T-helper 1 cell (primary cell): ENCODE data around the gene MUC5B.
A peak's percentile ranks its signal among the peaks of the same experiment; 100 is the strongest.
"Not testable (repeated sequence)": the region's sequence is repeated elsewhere in the genome, so short reads cannot be mapped to it uniquely, and the experiment has no call there.

Experiments used
- DNase-seq, 5 donors: peaks; one replicate each; pipeline ENCODE4 v3.0.0-alpha.2; 2012 to 2020

The MUC5B gene

DNA sequence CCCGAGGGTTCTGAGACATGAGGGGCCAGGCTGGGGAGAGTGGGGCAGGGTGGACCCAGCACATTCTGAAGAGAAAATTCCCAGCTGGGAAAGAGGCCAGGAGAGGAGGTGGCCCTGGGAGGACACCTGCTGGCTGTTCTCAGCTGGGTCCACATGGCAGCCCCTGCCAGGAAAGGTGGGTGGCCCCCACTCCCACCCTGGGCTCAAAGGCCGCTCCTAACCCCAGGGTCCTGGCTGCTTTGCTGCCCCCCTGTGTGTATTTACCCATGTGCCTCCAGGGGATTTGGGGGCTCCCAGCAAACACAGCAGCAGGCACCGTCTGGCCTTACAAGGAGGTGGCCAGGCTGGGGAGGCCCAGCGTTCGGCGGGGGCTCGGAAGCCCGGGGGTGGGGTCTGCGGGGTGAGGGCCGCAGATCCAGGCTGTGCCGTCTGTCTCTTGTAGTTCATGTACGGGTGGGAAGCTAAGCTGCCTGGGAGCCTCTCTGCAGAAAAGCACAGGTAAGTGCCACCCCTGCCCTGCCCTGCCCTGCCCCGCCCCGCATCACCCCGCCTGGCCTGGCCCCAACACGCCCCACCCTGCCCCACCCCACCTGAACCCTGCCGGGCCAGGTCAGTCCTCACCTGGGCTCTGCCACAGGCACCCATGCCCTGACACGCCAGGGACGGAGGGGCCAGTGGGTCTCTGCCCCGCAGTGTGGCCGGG, 10.6 kb downstream of the MUC5B start:
- peak in 1 of 5 donors; percentile 7 for DNase-seq

GRCh38 chr11:1234054-1234720, 11.3 kb downstream of the MUC5B start:
- DNase-seq: peak in 2 of 5 donors; percentile 1 to 7

DNA sequence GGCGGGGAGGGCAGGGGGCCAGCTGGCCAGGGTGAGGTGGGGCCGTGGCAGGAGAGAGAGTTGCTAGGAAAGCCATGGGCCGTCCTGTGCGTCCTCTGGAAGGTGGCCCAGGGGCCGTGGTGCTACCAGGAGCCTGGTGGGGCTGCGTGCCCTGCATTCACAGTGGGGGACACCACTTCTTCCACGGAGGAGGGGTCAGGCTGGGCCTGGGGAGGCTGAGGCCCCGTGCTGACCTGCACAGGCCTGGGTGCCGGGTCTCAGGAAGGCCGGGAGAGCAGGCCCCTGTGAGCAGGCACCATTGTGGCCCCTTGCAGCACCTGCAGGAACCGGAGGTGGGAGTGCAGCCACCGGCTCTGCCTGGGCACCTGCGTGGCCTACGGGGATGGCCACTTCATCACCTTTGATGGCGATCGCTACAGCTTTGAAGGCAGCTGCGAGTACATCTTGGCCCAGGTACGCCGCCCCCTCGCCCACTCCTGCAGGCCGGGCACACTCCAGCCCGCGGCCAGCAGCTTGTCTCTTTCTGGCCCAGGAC, 12.0 kb downstream of the MUC5B start:
- DNase-seq: peak in 2 of 5 donors; percentile 1 to 6

- peak in 2 of 5 donors; percentile 0 to 7 for DNase-seq
Measured at GRCh38 chr11:1235306-1235900, 12.5 kb downstream of the MUC5B start.

GRCh38 chr11:1235901-1236315, 13.0 kb downstream of the MUC5B start:
- DNase-seq: no peak

- DNase-seq: no peak
Measured at GRCh38 chr11:1236316-1237127, 13.7 kb downstream of the MUC5B start.

GRCh38 chr11:1237128-1237580, 14.3 kb downstream of the MUC5B start:
- DNase-seq: no peak

DNA sequence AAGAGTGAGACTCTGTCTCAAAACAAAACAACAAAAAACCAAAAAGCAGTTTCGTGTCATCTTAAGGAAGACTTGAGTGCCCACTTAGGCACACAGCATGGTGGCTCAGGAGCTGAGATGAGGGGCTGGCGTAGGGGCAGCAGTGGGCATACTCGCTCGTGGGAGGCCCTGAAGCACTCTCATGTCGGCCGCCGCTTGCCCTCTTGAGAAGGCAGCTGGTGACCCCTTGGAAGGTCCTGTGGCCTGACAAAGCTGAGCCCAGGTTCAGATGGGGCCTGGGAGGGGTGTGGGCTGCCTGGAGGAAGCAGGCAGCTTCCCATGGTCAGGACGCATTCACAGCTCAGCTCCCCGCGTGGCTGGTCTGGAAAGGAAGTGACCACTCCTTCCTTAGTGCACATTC, 15.0 kb downstream of the MUC5B start:
- no peak for DNase-seq

- DNase-seq: no peak
Measured at GRCh38 chr11:1238767-1239595, 16.1 kb downstream of the MUC5B start.

- no peak for DNase-seq
Measured at GRCh38 chr11:1239596-1240205, 16.8 kb downstream of the MUC5B start.

- DNase-seq: no peak
Measured at GRCh38 chr11:1240771-1241170, 17.9 kb downstream of the MUC5B start.

DNA sequence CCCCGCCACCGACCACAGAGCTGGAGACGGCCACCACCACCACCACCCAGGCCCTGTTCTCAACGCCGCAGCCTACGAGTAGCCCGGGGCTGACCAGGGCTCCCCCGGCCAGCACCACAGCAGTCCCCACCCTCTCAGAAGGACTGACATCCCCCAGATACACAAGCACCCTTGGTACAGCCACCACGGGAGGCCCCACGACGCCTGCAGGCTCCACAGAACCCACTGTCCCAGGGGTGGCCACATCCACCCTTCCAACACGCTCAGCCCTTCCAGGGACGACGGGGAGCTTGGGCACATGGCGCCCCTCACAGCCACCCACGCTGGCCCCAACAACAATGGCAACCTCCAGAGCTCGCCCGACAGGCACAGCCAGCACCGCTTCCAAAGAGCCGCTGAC, 18.8 kb downstream of the MUC5B start:
- DNase-seq: no peak

DNA sequence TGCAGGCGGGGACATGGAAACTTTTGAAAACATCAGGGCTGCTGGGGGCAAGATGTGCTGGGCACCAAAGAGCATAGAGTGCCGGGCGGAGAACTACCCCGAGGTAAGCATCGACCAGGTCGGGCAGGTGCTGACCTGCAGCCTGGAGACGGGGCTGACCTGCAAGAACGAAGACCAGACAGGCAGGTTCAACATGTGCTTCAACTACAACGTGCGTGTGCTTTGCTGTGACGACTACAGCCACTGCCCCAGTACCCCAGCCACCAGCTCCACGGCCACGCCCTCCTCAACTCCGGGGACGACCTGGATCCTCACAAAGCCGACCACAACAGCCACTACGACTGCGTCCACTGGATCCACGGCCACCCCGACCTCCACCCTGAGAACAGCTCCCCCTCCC, 19.4 kb downstream of the MUC5B start:
- DNase-seq: no peak

- not testable (repeated sequence) for DNase-seq
Measured at GRCh38 chr11:1242751-1243150, 19.9 kb downstream of the MUC5B start.

GRCh38 chr11:1243521-1243920, 20.7 kb downstream of the MUC5B start:
- DNase-seq: not testable (repeated sequence)

- not testable (repeated sequence) for DNase-seq
Measured at GRCh38 chr11:1244557-1244956, 21.7 kb downstream of the MUC5B start.

- DNase-seq: not testable (repeated sequence)
Measured at GRCh38 chr11:1245717-1246116, 22.9 kb downstream of the MUC5B start.

GRCh38 chr11:1246301-1246700, 23.4 kb downstream of the MUC5B start:
- DNase-seq: not testable (repeated sequence)

- DNase-seq: not testable (repeated sequence)
Measured at GRCh38 chr11:1247026-1247425, 24.2 kb downstream of the MUC5B start.

GRCh38 chr11:1248951-1249350, 26.1 kb downstream of the MUC5B start:
- DNase-seq: not testable (repeated sequence)

DNA sequence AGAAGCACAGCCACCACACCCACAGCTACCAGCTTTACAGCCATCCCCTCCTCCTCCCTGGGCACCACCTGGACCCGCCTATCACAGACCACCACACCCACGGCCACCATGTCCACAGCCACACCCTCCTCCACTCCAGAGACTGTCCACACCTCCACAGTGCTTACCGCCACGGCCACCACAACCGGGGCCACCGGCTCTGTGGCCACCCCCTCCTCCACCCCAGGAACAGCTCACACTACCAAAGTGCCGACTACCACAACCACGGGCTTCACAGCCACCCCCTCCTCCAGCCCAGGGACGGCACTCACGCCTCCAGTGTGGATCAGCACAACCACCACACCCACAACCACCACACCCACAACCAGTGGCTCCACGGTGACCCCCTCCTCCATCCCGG, 27.5 kb downstream of the MUC5B start:
- DNase-seq: not testable (repeated sequence)
